Islet of Langerhans (tissue), 1 donor: Measurements from ENCODE around the gene THSD4.

ENCODE experiments used
- FAIRE-seq: peaks from one replicate; lab custom pipeline; 2011; peaks lifted over from hg19 to GRCh38; lab: Jason Lieb, UNC

Gene THSD4

DNA sequence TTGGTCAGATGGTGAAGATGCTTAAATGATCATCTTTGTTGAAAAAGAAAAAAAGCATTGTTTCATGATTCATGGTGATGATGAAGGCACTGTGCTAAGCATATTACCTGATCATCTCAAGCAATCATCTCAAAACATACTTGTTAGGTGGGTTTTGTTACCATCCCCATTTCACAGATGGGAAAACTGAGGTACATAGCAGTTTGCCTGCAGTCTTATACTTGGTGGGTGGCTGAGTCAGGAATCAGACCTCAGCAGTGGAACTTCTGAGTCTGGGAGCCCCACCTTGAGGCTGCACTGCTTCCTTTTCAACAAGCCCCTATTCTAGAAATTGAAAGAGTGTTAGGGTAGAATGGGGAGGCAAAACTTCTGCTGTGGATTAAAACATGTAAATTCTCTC lies 341.1 kb downstream of the THSD4 start:
- no peak for FAIRE-seq

DNA sequence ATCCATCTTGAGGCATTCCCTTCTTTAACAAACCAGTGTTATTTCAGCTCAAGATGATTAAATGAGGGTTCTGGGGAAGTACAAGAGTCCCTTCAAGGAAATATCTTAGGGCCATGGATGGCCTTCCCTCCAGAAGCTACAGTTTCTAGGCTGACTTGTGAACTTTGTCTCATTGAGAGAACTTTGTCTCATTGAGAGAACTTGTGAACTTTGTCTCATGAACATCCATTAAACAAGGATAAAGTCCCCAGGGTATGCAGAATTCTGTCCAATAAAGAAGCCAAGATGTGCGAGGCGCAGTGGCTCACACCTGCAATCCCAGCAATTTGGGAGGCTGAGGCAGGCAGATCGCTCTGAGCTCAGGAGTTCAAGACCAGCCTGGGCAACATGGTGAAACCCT lies 341.5 kb downstream of the THSD4 start:
- no peak for FAIRE-seq

DNA sequence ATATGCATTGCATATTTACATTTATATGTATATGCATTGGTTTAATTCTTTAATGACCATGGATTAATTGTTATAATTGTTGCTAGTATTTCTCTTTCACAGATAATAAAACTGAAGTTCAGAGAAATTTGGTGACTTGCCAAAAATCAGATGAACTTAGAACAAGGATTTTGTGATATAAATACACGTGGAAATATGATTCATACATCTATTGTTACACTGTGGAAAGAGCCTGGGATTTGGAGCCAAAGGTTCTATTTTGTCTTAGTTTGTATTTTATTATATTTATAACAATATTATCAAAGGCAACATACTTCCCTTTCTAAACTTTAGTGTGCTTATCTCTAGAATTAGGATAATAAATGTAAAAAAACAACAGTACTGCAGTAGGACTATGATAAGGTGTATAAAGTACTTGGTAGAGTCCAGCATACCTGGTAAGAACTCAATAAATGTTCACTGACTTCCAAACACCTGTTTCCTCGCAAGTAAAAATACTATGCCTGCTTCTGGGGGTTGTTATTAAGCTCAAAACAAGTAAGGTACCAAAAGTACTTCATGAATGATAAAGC lies 342.9 kb downstream of the THSD4 start:
- no peak for FAIRE-seq

DNA sequence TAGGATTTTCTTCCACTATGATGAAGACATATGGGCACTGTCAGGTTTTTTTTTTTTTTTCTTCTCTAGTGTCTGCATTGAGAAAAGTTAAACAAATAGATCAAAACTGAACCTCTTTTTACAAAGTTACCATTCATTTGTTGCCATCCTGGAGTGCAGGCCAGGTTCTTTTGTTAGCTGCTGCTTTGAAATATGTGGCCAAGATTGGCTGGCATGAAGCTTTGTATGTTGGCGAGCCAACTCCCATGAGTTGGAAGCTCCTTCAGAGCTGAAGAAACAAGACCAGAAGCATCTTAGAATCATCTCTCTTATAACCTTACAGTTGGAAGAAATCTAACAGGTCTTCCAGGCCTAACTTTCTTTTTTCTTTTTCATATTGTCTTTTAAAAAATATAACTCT lies 346.5 kb downstream of the THSD4 start:
- FAIRE-seq = no peak

DNA sequence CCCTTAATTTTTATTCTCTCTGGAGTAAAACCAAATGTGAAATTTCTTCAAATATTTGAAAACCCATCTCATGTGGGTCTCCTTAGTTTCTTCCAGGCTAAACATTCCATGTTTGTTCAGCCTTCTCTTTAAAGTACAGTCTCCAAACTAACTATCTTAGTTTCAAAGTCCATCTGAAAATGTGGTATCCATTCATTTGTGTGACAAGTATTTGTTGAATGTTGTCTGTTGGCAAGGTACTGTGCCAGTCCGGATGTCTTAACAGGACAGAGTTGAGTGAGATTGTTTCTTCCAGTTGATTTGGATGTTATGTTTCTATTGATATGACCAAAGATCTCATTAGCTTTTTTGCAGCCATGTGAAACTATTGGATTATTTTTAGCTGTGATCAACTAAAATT lies 347.4 kb downstream of the THSD4 start:
- FAIRE-seq = no peak

DNA sequence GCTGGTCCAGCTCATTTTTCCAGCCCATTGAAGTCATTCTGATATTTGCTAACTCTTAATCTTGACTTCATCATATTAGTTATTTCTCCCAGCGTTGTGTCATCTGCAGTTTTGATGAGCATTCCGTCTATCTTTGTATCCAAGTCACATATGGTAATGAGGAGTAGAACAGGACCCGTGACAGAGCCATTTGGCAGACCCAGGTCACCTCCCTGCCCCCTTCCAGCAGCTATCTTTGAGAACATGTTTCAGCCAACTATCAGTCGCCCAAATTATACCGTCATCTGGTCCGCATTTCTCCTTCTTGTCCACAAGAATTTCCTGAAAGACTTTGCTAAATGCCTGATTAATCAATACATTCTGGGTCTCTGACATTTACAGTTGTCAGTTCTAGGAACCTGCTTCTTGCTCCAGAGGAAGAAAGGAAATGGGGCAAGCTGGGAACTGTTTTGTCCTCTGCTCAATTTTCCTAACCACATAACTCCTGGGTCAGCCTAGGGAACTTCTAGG lies 347.9 kb downstream of the THSD4 start:
- no peak for FAIRE-seq

DNA sequence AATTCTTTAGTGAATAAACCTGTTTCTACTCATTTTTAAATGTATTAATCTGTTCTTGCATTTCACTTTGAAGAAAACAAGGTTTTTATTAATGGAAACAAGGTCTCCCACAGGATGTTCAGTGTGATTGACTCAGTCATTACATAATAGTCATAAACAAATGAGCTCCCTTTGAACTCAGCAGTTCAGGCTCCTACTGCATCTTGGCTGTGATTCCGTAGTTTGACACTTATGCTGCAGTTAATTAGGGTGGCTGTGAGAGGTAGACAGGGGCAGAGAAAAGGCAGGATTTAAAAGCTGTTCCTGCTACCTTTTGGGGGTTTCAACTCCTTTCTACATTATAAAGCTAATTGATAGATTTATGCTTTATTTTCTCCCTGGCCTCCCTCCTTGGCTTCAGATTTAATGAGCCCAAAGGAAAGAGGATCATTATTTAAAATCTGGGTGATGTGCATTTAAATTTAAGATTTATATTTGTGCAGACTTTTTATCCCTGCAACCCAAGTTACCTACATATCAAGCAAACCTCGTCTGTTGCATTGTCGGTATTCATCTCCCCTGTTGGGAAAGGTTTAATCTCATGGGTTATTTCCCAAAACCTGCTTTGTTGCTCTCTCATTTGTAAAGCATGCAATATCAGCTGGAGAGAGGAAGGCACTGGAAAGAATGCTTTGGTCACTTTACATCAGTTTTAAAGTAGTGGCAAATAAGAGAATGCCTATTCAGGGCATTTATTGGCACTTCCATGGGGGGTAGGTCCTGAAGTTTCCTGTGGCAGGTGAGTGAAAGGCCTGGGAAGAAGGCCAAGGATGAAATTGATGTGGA lies 350.1 kb downstream of the THSD4 start:
- no peak for FAIRE-seq

DNA sequence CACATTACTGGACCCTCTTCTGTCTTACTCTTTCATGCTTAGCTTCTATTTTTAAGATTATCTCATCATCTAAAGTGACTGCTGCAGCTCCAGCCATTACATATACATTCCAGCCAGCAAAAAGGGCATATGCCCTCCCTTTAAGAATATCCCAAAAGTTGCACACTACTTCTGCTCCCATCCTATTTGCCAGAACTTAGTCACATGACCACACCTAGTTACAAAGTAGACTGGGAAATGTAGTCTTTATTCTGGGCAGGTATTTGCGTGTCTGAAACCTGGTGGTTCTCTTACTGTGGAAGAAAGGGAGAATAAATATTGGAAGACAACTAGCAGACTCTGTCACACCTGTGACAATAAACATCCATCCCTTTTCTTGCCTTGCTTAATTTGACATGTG lies 353.4 kb downstream of the THSD4 start:
- no peak for FAIRE-seq

DNA sequence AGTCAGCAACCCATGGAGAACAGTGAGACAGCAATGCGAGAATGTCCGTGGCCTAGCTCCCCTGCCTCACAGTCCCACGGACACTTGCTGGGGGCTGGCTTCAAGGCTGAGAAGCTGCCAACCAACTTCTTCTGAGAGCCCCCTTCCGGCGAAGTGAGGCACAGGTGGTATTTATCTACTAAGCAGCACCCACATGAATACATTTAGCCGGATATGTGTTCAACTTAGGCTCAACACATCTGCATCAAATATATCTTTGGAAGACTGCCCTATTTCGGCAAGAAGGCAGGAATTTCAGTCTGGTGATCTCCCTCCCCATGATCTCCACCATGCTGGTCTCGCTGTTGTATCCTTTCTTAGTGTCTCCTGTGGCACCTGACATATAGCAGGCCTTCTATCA lies 354.1 kb downstream of the THSD4 start:
- no peak for FAIRE-seq

DNA sequence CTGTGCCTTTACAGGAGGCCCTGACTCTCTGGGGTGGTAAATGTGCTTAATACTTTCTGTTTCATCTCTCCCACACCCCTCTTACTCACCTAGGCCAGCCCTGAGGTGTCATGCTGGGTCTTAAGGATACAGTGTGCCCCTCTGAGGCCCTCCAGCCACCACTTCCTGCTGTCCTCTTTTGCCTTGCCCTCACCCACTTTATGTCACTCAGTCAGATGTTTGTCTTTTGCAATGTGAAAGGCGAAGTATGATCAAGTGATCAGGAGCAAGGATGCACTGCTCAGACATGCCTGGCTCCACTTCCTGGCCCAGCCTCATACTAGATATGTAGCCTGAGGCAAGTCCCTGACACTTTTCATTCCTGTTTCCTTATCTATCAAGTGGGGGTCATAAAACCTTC lies 356.1 kb downstream of the THSD4 start:
- FAIRE-seq = no peak

DNA sequence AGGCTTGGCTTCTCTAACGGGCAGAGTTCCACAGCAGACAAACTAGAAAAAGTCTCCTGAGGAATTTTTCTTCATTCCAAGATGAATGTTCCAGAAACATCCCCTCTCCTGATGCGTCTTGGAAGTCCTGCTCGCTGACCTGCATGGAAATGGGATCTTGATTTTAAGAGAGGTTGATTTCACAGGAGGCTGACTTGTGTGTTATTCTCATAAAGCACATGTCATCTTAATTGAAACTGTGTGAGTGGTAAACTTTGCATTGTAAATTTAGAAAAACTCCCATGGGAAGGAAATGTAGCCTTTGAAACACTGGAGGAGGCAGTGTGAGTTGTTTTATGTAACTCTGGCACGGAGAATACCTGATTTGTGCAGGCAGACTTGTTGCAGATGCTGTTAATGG lies 357.3 kb downstream of the THSD4 start:
- no peak for FAIRE-seq

DNA sequence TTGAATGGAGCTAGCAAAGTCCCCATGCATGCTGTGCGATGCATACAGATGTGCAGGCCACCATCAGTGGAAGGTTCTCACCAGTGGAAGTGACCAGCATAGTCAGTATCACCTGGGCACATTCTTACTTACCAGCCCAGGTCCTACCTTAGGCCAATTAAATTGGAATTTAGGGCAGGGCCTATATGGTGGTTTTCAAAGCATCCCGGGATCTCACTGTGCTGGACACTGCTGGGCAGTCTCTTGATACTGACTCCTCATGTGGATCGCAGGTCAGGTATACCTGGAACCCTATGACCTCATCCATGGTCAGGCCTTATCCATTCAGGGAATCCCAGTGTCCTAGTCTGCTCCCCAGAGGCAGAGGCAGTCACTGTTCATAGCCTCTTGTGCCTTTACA lies 358.5 kb downstream of the THSD4 start:
- no peak for FAIRE-seq

DNA sequence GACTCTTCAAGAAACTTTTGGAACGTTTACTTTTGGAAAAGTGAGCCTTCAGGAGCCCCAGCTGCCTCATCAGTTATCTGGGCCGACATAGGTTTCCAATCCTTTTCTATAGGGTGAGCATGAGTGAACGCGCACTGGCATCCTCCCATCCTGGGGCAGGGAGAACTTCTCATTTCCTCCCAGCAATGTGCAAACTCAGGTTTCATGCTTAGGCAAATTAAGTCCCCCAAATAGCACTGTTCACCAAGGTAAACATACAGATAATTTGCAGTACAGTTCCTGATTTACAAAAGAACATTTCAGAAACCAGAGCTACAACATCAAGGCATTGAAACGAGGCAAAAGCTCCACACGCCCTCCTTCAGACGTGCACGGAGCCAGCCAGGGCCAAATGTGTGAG lies 361.6 kb downstream of the THSD4 start:
- no peak for FAIRE-seq

DNA sequence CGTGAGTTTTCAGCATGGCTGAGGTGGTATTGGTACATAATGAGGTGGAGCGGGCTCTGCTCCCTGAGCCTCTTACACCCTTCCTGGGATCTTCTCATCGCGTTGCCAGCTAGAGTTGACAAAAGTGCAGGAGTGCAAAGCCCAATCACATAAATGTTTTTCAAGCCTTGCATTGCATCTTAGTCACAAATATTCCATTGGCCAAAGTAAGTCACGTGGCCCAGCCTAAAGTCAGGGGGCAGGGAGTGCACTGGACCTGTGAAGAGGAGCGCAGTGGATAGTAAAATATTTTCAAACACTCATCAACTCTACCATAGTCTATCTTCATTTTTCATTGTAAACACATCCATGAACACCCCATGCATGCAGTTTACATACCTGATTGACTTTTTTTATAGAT lies 365.3 kb downstream of the THSD4 start:
- FAIRE-seq = no peak

DNA sequence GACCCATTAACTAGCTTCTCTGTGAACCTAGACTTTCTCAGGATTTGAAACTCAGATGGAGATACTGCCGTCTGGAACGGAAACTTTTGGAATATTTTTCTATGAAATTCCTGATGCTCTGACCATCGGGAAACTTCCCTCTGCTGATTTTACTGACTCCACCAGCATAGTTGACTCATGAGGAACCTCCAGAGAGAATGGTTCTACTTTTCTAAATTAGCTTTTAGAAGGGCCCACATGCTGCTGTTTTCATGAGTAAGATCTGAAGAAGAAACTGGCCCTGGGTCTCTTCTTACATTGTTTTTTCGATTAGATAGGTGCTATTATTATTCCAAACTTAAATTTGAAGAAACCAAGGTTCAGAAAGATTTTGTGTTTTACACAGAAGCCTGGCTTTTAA lies 368.8 kb downstream of the THSD4 start:
- no peak for FAIRE-seq

DNA sequence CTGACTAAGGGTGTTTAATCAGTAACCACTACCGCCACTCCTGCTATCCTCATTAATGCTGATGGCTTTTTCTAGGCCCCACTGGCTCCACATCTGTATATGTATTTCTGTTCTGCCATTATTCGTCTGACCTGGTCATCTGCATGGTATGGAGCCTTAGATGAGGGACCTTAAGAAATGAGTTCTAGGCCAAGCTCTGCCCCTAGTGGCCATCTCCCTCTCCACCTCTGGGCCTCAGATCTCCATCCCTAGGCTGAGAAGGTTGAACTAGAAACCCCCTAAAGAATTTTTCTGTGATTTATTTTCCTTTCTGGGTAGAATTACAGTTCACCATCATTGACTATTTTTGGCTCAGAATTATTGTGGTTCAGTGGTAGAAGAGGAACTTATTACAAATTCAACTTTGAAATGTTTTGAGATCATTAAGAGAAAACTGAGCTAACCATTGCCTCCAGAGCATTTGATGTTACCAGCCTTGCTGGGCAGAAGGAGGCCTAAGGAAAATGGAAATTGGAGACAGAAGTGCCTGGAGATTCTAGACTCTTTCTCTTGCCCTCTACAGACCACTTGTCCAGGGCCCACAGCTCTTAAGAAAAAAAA lies 369.9 kb downstream of the THSD4 start:
- no peak for FAIRE-seq

DNA sequence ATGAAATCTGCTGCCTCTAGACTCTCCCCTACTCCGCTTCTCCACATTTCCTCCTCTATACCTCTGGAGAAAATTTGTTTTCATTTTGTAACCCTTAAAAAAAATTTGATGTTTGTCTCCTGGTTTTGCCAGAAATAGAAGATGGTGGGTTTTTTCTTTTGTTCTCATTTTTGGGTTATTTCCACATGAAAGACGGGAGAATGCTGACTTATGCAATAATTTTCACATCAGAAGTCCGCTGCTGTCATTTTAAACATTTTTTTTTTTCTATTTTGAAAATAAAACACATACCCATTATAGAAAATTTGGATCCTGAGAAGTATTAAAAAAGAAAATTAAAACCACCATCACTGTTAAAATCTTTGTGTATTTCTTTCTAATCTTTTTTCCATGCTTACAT lies 374.3 kb downstream of the THSD4 start:
- FAIRE-seq = no peak

DNA sequence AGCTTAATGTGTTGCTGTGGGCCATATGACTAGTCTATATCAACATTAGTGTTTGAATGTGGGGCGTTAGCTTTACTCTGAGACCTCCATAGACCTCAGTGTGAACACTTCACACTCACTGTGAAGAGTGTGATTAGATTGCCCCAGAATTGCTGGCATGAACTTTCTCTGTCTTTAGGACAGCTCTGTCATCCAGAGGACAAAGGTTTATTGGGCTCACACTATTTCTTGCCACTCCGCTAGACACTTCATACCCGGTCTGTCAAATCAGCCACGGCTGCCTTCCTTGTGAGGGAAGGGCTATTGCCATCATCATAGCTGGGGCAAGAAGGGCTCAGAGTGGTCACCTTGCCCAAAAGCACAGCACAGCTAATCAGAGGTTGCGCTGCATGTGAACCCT lies 378.3 kb downstream of the THSD4 start:
- FAIRE-seq = no peak

DNA sequence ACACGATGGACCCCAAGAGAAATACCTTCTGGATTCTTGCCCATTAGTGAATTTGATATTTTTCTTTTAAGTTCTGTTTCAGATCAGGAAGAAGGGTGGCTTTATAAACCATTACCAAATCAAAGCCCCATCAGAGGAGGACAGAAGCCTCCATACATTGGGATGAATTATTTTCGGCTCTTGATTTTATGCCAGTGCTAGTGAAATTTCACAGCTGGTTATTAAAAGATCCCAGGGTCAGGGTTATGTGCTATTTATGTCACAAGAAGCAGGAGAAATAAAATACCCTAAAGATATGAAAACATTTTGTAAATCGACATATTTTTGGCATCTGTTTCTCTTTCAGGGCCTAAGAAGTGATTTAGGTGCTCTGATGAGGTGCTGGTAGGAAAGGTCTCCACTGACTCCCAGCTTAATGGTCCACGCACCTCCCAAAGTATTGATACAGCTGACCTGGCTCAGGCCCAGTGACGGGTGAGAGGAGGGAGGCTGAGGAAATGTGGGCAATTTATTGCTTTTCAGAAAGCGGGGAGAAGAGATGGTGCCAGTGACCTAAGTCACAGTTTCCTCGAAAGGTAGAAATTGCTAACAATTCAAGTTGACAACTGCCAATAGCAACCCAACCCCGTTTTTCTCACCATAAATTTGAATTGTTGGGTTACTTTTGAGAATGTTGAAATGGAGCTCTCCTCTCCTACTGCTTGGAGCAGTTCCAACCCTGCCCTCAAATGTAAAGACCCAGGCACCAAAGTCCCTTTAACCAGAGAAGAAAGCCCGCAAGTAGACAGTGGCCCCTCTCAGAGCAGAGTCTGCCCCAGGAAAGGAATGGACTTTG lies 379.5 kb downstream of the THSD4 start:
- FAIRE-seq = no peak

DNA sequence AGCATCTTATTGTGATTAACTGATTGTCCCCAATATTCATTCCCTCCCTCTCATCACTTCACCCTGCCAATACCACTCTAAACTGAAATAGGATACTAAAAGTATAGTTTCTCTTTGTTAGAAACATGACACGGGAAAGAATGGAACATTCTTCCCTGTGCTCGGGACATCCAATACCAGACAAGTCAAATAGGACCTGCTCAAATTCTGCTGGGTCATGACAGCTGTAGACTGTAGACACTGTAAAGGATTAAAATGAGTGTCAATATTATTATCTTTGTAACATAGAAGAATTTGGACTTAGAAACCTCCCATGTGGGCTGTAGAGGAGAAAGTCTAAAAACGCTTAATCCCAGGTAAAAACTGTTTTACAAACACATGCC lies 380.1 kb downstream of the THSD4 start:
- FAIRE-seq = no peak

DNA sequence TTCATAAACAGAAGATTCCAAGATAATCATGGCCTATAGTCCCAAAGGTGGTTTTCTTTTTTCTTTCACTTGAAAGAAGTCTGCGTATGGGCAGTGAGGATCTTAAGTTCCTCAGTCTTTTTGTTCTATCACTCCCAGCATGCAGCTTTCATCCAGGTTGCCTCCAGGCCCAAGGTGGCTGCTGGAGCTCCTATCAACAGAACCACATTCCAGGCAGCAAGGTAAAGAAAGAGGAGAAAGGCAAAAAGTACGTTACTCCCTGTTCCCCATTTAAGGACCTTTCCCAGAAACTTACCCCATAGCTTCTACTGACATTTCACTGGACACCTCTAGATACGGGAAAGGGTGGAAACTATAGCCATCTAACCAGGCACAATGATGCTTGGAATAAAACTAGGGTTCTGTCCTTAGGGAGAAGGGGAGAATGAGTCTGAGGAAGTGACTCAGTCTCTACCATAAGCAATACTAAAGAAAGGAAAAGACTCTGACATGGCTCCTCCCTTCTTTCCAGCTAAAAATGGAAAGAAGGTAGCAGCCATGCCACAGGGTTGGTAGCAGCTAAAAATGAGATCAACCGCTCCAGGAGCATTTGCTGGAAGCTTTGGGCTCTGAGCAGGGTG lies 381.2 kb downstream of the THSD4 start:
- FAIRE-seq = no peak

DNA sequence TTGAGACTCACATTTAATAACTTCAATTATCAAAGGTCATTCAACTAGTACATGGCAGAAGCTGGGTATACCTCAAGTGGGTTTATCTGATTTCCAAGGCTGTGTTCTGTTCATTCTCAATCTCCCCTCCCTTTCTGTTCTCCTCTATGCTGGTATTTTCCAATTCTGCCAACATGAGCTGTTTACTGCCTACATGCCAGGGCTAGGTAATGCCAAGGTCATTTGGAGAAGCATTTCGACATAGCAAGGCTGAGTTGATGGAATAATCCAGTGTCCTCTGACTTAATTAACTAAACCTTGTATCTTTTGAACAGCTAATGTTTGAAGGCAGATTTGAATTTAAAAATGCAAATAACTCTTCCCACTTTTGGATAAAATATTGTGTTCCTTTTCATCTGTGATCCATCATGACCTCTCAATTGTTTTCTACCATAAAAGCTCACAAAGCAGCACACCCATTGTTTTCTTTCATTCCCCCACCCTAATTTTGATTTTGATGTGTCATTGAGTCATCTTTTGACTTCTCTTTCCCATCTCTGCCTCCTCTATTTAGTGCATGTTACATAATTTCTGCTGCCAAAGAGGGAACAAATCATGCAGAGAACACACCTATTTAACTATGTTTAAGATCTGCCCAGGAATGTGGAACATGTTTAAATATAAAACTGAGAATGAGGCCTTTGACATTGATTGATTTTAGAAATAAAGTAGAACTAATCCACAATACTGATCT lies 386.2 kb downstream of the THSD4 start:
- FAIRE-seq = no peak
